Dermis blood vessel endothelial cell (primary cell): ENCODE results near the gene PAXX. TPM values are rescaled to one million over a fixed set of nuclear protein-coding genes. Genes with fewer than 3 reads are reported as not detected.
A peak's percentile ranks its signal among the peaks of the same experiment; 100 is the strongest.

Experiments
- DNase-seq: peaks from one replicate; pipeline ENCODE4 v3.0.0; 2010
- total RNA-seq: library from RNA; depleted of rRNA; stranded (reverse); fragments of >200 nt; gene quantifications from 2 replicates; pipeline ENCODE4 v1.2.3, GENCODE V29; 2014

PAXX gene
- total RNA-seq, 1 donor from 2014 or later, result 17.9 TPM

DNA sequence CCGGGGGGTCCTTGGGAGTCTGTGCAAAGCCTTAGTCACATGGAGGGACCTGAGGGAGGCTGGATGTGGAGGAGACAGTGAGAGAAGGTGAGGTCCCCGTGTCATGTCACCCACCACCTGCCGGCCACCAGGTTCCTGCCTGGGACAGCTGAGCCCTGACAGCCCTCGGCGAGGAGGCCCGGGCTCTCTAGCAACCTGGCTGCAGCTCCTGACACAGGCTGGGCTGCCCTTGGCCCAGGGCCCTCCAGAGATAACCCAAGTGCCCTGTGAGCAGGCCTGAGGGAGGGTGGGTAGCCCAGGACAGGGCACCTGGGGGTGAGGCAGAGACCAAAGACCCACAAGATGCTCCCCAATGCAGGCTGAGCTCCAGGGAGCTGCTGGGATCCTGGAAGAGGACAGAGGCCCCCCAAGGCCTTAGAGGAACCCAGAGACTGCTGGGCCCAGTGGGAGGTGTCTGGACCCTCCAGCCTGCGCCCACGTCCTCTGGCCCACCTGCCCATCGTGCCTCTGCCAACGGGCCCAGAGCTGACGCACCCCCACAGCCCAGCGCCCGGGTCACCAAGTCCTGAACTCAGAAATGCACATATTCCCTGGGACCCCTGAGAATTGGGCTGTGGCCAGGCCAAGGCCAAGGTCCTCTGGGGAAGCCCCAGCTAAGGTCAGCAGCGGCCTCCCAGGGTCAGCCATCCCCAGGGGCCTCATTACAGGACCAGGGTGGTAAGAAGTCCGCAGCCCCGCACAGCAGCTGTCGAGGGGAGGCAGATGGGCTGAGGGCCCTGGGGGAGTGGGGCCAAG, 23.7 kb upstream of the PAXX start:
- no peak for DNase-seq

- DNase-seq, result no peak
These were observed 23.1 kb upstream of the PAXX start for GRCh38 chr9:136969150-136969549.

DNA sequence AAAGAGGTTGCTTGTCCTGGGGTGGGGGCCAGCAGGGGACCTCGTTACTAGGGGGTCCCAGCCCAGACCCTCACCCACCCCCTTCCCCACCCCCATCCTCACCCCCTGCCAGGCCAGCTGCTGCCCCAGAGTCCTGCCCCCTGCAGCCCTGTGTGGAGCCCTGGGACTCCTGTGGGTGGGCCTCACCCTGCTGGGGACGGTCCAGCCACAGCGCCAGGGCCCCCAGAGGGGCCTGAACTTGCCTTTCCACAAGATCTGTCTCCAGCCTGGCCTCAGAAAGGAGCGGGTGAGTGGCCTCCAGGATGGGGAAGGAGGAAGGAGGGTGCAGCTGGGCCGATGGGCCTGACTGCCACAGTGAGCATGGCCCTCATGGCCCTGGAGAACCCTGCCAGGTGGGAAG, 22.4 kb upstream of the PAXX start:
- no peak for DNase-seq

DNA sequence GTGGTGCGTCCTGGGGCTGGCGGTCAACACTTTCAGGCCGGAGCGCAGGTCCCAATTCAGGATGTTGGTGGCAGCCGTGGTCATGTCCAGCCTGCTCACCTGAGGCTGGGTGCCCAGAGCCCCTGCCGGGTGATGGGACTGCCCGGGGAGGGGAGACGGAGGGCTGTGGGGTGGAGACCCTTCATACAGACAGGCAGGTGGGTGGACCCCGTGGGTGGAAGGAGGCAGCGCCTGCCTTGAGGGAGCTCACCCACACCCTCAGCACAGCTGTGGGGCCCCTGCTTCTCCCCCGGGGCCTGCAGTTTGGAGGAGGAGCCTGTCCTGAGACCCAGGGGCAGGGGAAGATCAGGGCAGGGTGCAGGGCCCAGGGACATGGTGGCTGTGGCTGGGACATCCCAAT, 21.9 kb upstream of the PAXX start:
- no peak for DNase-seq

GRCh38 chr9:136971746-136972145, 20.5 kb upstream of the PAXX start:
- no peak for DNase-seq

GRCh38 chr9:136972335-136972734, 19.9 kb upstream of the PAXX start:
- no peak for DNase-seq

GRCh38 chr9:136972743-136973142, 19.5 kb upstream of the PAXX start:
- DNase-seq, result no peak

GRCh38 chr9:136973618-136974617, 18.3 kb upstream of the PAXX start:
- DNase-seq, result no peak

GRCh38 chr9:136974817-136975535, 17.2 kb upstream of the PAXX start:
- no peak for DNase-seq

GRCh38 chr9:136975644-136976043, 16.6 kb upstream of the PAXX start:
- DNase-seq, result peak; percentile 51

DNA sequence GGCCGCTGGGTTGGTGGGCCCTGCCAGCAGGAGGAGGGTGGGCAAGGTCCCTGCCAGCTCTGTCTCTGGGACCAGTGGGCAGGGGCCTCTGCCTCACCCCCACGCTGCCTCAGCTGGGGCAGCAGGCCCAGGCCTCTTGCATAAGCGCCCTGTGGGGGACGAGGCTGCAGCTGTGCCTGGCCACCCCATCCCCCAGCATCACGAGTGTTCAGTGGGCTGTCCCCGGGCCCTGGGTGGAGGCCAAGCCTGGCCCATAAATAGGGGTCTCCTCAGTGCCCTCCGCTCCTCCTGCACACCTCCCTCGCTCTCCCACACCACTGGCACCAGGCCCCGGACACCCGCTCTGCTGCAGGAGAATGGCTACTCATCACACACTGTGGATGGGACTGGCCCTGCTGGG, 15.0 kb upstream of the PAXX start, which contains the start of gene PTGDS:
PTGDS (plus strand) TSS at position 282 of the 400 bp plus-strand sequence; CDS start at position 357, 75 bp downstream.
- no peak for DNase-seq

GRCh38 chr9:136977649-136978072, 14.6 kb upstream of the PAXX start:
- DNase-seq, result no peak

DNA sequence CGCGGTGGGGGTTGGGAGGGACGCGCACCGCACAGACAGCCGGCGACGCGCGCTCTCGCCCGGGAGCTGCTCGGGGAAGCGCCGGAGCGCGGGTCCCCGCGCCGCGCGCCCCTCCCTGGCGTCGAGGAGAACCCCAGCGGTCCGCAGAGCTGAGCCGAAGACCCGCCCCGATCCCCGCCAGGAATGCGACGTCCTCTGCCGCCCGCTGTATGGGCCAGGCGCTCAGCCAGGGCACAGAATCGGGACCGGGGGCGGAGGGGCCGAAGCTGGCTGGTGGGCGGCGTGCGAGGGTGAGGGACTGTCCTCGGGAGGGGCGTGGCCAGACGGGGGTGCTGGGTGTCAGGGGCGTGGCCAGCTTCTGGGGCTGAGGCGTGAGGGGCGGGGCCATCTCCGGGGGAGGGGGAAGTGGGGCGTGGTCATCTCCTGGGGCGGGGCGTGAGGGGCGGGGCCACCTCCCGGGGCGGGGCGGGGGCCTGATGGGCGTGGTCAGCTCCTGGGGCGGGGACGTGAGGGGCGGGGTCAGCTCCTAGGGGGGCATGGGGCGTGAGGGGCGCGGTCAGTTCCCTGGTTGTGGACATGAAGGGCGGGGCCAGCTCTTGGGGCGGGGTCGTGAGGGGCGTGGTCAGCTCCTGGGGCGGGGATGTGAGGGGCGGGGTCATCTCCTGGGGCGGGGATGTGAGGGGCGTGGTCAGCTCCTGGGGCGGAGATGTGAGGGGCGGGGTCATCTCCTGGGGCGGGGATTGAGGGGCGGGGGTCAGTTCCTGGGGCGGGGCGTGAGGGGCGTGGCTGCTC, 14.0 kb upstream of the PAXX start:
- DNase-seq, result peak; percentile 54

- DNase-seq, result no peak
These were observed 13.2 kb upstream of the PAXX start for GRCh38 chr9:136978865-136979544.

- no peak for DNase-seq
These were observed 12.2 kb upstream of the PAXX start for GRCh38 chr9:136979769-136980587.

- no peak for DNase-seq
These were observed 11.3 kb upstream of the PAXX start for GRCh38 chr9:136980669-136981478.

- peak; percentile 69 for DNase-seq
These were observed 10.5 kb upstream of the PAXX start for GRCh38 chr9:136981588-136982231.

GRCh38 chr9:136982232-136983051, 9.8 kb upstream of the PAXX start, which contains the start of gene LCNL1:
Gene LCNL1 (plus strand): TSS chr9:136982993. CDS start chr9:136983587, 594 bp downstream.
- no peak for DNase-seq
